Activated CD8-positive, alpha-beta memory T cell treated with anti-CD3 and anti-CD28 coated beads, Interleukin-2, amount 50 U/mL, for 48 hours (primary cell): ENCODE data around the gene SH3BP5.

Source experiments
- DNase-seq: peaks from one replicate; pipeline ENCODE4 v3.0.0-alpha.2; 2020

The SH3BP5 gene

GRCh38 chr3:15294929-15295328 lies 37.5 kb downstream of the SH3BP5 start:
- no peak for DNase-seq

- DNase-seq = no peak
Measured at GRCh38 chr3:15292765-15293522, 39.4 kb downstream of the SH3BP5 start.

- DNase-seq = peak; percentile 77
Measured at GRCh38 chr3:15291589-15292541, 40.5 kb downstream of the SH3BP5 start.

GRCh38 chr3:15290736-15291135 lies 41.6 kb downstream of the SH3BP5 start:
- DNase-seq = no peak

- DNase-seq = no peak
Measured at GRCh38 chr3:15289661-15290060, 42.7 kb downstream of the SH3BP5 start.

- no peak for DNase-seq
Measured at GRCh38 chr3:15288331-15289035, 43.9 kb downstream of the SH3BP5 start.

GRCh38 chr3:15287565-15288330 lies 44.6 kb downstream of the SH3BP5 start:
- no peak for DNase-seq

GRCh38 chr3:15286022-15286421 lies 46.4 kb downstream of the SH3BP5 start:
- no peak for DNase-seq

- DNase-seq = no peak
Measured at GRCh38 chr3:15284121-15284889, 48.1 kb downstream of the SH3BP5 start.

- DNase-seq = no peak
Measured at GRCh38 chr3:15283702-15284101, 48.7 kb downstream of the SH3BP5 start.

- DNase-seq = no peak
Measured at GRCh38 chr3:15281817-15282216, 50.6 kb downstream of the SH3BP5 start.

- no peak for DNase-seq
Measured at GRCh38 chr3:15280853-15281532, 51.4 kb downstream of the SH3BP5 start.

- DNase-seq = no peak
Measured at GRCh38 chr3:15279671-15280402, 52.5 kb downstream of the SH3BP5 start.

- DNase-seq = no peak
Measured at GRCh38 chr3:15279205-15279604, 53.2 kb downstream of the SH3BP5 start.

- DNase-seq = no peak
Measured at GRCh38 chr3:15277861-15278500, 54.4 kb downstream of the SH3BP5 start.

GRCh38 chr3:15276028-15276724 lies 56.2 kb downstream of the SH3BP5 start:
- DNase-seq = peak; percentile 50

- peak; percentile 40 for DNase-seq
Measured at GRCh38 chr3:15273227-15273626, 59.2 kb downstream of the SH3BP5 start.

- DNase-seq = peak; percentile 51
Measured at GRCh38 chr3:15272426-15273196, 59.8 kb downstream of the SH3BP5 start.
